Activated T-helper 2 cell treated with anti-CD3 and anti-CD28 coated beads, Interferon-gamma antibody, Interleukin-2, Interleukin-4, amounts not matched to agents 10 μg/mL and 5 μg/mL and 100 μg/mL, durations not matched to agents 14 hours and 24 hours and 36 hours (primary cell): ENCODE measurements around the gene PPP1R9A. TPM values are rescaled to one million over a fixed set of nuclear protein-coding genes. Genes with fewer than 3 reads are reported as not detected.

ENCODE experiments used
- DNase-seq: peaks from one replicate; pipeline ENCODE4 v3.0.0; 2021; ENCODE audit warnings: low spot score
- H3K27ac Mint-ChIP-seq: one replicate; pipeline ENCODE4 v1.8.0; 2021; ENCODE audit warnings: mixed read lengths
- H3K27me3 Mint-ChIP-seq: one replicate; pipeline ENCODE4 v1.8.0; 2021; ENCODE audit warnings: low read depth, mixed read lengths
- H3K36me3 Mint-ChIP-seq: one replicate; pipeline ENCODE4 v1.8.0; 2021; ENCODE audit warnings: low read depth, mixed read lengths
- H3K4me1 Mint-ChIP-seq: one replicate; pipeline ENCODE4 v1.8.0; 2021; ENCODE audit warnings: low read depth, mixed read lengths
- H3K4me3 Mint-ChIP-seq: one replicate; pipeline ENCODE4 v1.8.0; 2021; ENCODE audit warnings: low read depth, mild to moderate bottlenecking, moderate library complexity, mixed read lengths
- H3K9me3 Mint-ChIP-seq: one replicate; pipeline ENCODE4 v1.8.0; 2021; ENCODE audit warnings: mixed read lengths
- intact Hi-C: fragments of 100-400 bp; cut with micrococcal nuclease; formaldehyde crosslinking; loops from one replicate; pipeline ENCODE4 v1.15.1; 2023
- total RNA-seq: library from RNA; stranded (reverse); gene quantifications from 2 replicates; pipeline ENCODE4 v1.2.3, GENCODE V29; 2022

Gene PPP1R9A
- total RNA-seq, 1 donor from 2014 or later, result not detected

- H3K4me3 Mint-ChIP-seq, result no peak overlapping the region
- no peaks in the 10 kb centered on the region for H3K36me3 Mint-ChIP-seq
- H3K27ac Mint-ChIP-seq, result no peak overlapping the region
- no peaks in the 10 kb centered on the region for H3K9me3 Mint-ChIP-seq
- DNase-seq, result no peak
- no peaks in the 10 kb centered on the region for H3K4me1 Mint-ChIP-seq
- H3K27me3 Mint-ChIP-seq, result no peaks in the 10 kb centered on the region
- intact Hi-C loops, result no loop called here
Measured at GRCh38 chr7:95035295-95035694, 127.9 kb downstream of the PPP1R9A start.

DNA sequence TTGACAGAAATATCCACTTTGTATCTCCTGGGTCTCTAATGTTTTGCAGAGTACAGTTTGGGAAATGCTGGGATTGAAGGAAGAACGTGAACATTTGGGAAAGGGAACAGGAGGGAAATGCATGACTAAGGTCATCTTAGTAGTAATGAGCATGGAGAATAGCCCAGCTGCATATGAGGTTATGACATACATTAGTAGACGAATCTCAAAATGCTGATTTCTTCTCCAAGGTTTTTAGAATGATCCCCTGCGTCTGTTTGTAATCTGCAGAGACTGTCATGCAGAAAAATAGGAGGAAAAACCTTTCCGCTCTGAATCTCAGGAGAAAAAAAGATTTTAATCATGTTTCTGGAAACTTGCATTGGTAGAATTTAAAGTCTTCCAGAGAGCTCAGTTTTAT lies 133.6 kb downstream of the PPP1R9A start:
- H3K9me3 Mint-ChIP-seq, result no peaks in the 10 kb centered on the region
- intact Hi-C loops, result no loop called here
- no peak overlapping the region for H3K27ac Mint-ChIP-seq
- H3K4me1 Mint-ChIP-seq, result no peaks in the 10 kb centered on the region
- no peak for DNase-seq
- H3K27me3 Mint-ChIP-seq, result no peaks in the 10 kb centered on the region
- no peaks in the 10 kb centered on the region for H3K36me3 Mint-ChIP-seq
- no peak overlapping the region for H3K4me3 Mint-ChIP-seq

- no peak for DNase-seq
- no peak overlapping the region for H3K27ac Mint-ChIP-seq
- H3K9me3 Mint-ChIP-seq, result no peaks in the 10 kb centered on the region
- intact Hi-C loops, result no loop called here
- no peaks in the 10 kb centered on the region for H3K36me3 Mint-ChIP-seq
- H3K27me3 Mint-ChIP-seq, result no peaks in the 10 kb centered on the region
- no peak overlapping the region for H3K4me3 Mint-ChIP-seq
- no peaks in the 10 kb centered on the region for H3K4me1 Mint-ChIP-seq
Measured at GRCh38 chr7:95045236-95045923, 138.0 kb downstream of the PPP1R9A start.

GRCh38 chr7:95046494-95047240 lies 139.3 kb downstream of the PPP1R9A start:
- intact Hi-C loops, result no loop called here
- no peaks in the 10 kb centered on the region for H3K9me3 Mint-ChIP-seq
- no peaks in the 10 kb centered on the region for H3K27me3 Mint-ChIP-seq
- H3K27ac Mint-ChIP-seq, result no peak overlapping the region
- no peak for DNase-seq
- no peak overlapping the region for H3K4me3 Mint-ChIP-seq
- no peaks in the 10 kb centered on the region for H3K4me1 Mint-ChIP-seq
- no peaks in the 10 kb centered on the region for H3K36me3 Mint-ChIP-seq

GRCh38 chr7:95047291-95047690 lies 139.9 kb downstream of the PPP1R9A start:
- Mint-ChIP-seq H3K36me3 (no peaks in the 10 kb centered on the region), H3K4me1 (no peaks in the 10 kb centered on the region)

DNA sequence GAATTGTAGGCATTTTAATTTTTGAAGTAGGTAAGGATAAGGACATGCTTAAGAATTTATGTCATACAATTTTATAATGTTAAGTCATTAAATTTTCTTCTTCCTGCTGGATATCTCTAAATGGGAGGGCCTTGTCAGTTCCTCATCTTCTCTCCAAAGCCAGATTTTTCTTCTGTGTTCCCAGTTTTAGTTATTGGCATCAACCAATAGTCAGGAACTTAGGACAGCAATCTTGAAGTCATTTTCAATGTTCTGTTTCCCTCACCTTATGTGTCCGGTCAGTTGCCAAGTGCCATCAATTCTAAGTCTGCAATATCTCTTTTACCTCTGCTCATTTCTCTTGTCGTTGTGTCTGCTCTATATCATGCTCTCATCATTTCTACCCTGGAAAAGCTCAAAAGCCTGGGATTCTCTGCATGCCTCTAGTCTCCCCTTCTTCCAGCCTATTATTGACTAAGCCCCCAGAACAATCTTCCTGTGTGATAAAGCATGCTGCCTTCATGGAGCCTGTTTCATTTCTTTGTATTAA lies 145.2 kb downstream of the PPP1R9A start:
- Mint-ChIP-seq H3K36me3 (no peaks in the 10 kb centered on the region), H3K4me1 (no peaks in the 10 kb centered on the region), H3K27me3 (no peaks in the 10 kb centered on the region), H3K9me3 (no peaks in the 10 kb centered on the region), H3K27ac (no peak overlapping the region), H3K4me3 (no peak overlapping the region)
- intact Hi-C loops, result no loop called here
- no peak for DNase-seq

More at GRCh38 chr7:95047291-95047690, 139.9 kb downstream of the PPP1R9A start:
- intact Hi-C loops, result no loop called here
- H3K27ac Mint-ChIP-seq, result no peak overlapping the region
- H3K9me3 Mint-ChIP-seq, result no peaks in the 10 kb centered on the region
- no peak overlapping the region for H3K4me3 Mint-ChIP-seq
- no peak for DNase-seq
- H3K27me3 Mint-ChIP-seq, result no peaks in the 10 kb centered on the region

DNA sequence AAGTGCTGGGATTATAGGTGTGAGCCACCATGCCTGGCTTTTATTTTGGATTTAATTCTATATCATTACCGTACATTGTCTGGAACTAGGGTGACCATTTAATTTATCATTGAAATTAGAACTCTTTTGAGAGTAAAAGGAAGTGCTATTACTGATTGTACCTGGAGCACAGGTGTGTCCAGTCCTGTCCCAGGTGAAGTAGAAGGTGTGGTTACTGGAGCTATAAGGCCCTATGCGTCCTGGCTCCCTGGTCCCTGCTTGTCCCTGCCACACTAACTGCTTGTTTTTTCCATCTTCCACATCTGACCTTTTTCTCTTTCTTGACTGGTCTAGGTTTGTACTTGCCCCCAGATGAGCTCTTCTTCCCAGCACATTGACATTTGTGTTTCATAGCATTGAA lies 147.0 kb downstream of the PPP1R9A start:
- DNase-seq, result no peak
- Mint-ChIP-seq H3K27ac (no peak overlapping the region), H3K4me1 (no peaks in the 10 kb centered on the region), H3K9me3 (no peaks in the 10 kb centered on the region), H3K36me3 (no peaks in the 10 kb centered on the region), H3K27me3 (no peaks in the 10 kb centered on the region), H3K4me3 (no peak overlapping the region)
- intact Hi-C loops, result no loop called here

- no peaks in the 10 kb centered on the region for H3K9me3 Mint-ChIP-seq
- intact Hi-C loops, result no loop called here
- no peak overlapping the region for H3K27ac Mint-ChIP-seq
- no peaks in the 10 kb centered on the region for H3K36me3 Mint-ChIP-seq
- DNase-seq, result no peak
- no peaks in the 10 kb centered on the region for H3K27me3 Mint-ChIP-seq
- H3K4me3 Mint-ChIP-seq, result no peak overlapping the region
- H3K4me1 Mint-ChIP-seq, result no peaks in the 10 kb centered on the region
Measured at GRCh38 chr7:95055295-95055694, 147.9 kb downstream of the PPP1R9A start.

GRCh38 chr7:95056107-95056739 lies 148.8 kb downstream of the PPP1R9A start:
- Mint-ChIP-seq H3K27ac (no peak overlapping the region), H3K27me3 (no peaks in the 10 kb centered on the region), H3K4me3 (no peak overlapping the region), H3K36me3 (no peaks in the 10 kb centered on the region), H3K9me3 (no peaks in the 10 kb centered on the region), H3K4me1 (no peaks in the 10 kb centered on the region)
- no peak for DNase-seq
- intact Hi-C loops, result no loop called here

- DNase-seq, result no peak
- H3K4me3 Mint-ChIP-seq, result no peak overlapping the region
- intact Hi-C loops, result no loop called here
Measured at GRCh38 chr7:95056901-95057300, 149.5 kb downstream of the PPP1R9A start.

GRCh38 chr7:95059842-95060313 lies 152.5 kb downstream of the PPP1R9A start:
- no peaks in the 10 kb centered on the region for H3K9me3 Mint-ChIP-seq

More at GRCh38 chr7:95056901-95057300, 149.5 kb downstream of the PPP1R9A start:
- no peaks in the 10 kb centered on the region for H3K4me1 Mint-ChIP-seq
- no peaks in the 10 kb centered on the region for H3K27me3 Mint-ChIP-seq
- H3K9me3 Mint-ChIP-seq, result no peaks in the 10 kb centered on the region
- H3K36me3 Mint-ChIP-seq, result no peaks in the 10 kb centered on the region
- H3K27ac Mint-ChIP-seq, result no peak overlapping the region

DNA sequence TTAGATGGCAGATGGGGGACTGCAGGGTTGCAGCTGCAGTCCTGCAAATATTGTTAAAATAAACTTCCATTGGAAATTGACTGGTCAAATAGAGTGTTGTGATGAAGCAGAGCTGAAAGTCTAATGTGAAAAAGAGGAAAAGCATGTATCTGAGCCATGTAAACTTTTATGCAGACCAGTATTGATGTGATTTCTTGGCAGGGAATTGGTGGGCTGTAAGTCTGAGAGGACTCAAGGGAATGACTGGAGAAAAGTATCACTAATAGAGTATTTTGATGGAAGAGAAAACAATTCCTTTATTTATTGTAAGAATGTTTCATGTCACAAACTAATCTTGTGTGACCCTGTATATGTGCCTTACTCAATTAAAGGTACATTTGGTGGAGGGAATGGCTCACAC lies 155.5 kb downstream of the PPP1R9A start:
- Mint-ChIP-seq H3K27ac (no peak overlapping the region), H3K4me3 (no peak overlapping the region), H3K9me3 (no peaks in the 10 kb centered on the region), H3K27me3 (no peaks in the 10 kb centered on the region), H3K36me3 (no peaks in the 10 kb centered on the region), H3K4me1 (no peaks in the 10 kb centered on the region)
- no peak for DNase-seq
- intact Hi-C loops, result no loop called here

More at GRCh38 chr7:95059842-95060313, 152.5 kb downstream of the PPP1R9A start:
- H3K27me3 Mint-ChIP-seq, result no peaks in the 10 kb centered on the region
- no peak overlapping the region for H3K27ac Mint-ChIP-seq
- no peak overlapping the region for H3K4me3 Mint-ChIP-seq
- no peak for DNase-seq
- H3K36me3 Mint-ChIP-seq, result no peaks in the 10 kb centered on the region
- intact Hi-C loops, result no loop called here
- H3K4me1 Mint-ChIP-seq, result no peaks in the 10 kb centered on the region
